Measurements from ENCODE around the gene PIP5KL1. TPM values are rescaled to one million over a fixed set of nuclear protein-coding genes. Genes with fewer than 3 reads are reported as not detected.

The PIP5KL1 gene
- total RNA-seq, 1 experiment from 2014 or later: 16.8 TPM

DNA sequence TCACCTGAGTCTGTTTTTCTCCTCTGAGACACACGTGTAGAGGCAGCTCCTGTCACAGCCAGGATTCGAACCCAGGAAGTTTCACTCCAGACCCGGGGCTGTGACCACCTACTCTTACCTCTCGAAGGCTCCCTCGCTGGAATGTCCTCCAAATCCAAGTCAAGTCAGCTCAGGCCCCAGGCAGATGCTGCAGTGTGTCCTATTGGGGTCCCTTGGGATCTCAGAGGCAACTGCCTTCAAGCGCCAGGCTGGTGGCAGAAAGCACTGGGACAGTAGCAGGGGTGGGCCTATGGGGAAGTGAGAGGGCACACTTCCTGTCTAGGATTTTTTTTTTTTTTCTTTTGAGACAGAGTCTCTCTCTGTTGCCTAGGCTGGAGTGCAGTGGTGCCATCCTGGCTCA lies 13.0 kb downstream of the PIP5KL1 start (continued):
- TF ChIP-seq, protein P1, sequence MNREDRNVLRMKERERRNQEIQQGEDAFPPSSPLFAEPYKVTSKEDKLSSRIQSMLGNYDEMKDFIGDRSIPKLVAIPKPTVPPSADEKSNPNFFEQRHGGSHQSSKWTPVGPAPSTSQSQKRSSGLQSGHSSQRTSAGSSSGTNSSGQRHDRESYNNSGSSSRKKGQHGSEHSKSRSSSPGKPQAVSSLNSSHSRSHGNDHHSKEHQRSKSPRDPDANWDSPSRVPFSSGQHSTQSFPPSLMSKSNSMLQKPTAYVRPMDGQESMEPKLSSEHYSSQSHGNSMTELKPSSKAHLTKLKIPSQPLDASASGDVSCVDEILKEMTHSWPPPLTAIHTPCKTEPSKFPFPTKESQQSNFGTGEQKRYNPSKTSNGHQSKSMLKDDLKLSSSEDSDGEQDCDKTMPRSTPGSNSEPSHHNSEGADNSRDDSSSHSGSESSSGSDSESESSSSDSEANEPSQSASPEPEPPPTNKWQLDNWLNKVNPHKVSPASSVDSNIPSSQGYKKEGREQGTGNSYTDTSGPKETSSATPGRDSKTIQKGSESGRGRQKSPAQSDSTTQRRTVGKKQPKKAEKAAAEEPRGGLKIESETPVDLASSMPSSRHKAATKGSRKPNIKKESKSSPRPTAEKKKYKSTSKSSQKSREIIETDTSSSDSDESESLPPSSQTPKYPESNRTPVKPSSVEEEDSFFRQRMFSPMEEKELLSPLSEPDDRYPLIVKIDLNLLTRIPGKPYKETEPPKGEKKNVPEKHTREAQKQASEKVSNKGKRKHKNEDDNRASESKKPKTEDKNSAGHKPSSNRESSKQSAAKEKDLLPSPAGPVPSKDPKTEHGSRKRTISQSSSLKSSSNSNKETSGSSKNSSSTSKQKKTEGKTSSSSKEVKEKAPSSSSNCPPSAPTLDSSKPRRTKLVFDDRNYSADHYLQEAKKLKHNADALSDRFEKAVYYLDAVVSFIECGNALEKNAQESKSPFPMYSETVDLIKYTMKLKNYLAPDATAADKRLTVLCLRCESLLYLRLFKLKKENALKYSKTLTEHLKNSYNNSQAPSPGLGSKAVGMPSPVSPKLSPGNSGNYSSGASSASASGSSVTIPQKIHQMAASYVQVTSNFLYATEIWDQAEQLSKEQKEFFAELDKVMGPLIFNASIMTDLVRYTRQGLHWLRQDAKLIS (CRISPR knock-in tag; IDR thresholded peaks at IDR 0.05; ENCODE audit: borderline replicate concordance): no peak
- TF ChIP-seq JUN (CRISPR knock-in tag; IDR thresholded peaks at IDR 0.05): no peak
- TF ChIP-seq ZNF423 (CRISPR knock-in tag; IDR thresholded peaks at IDR 0.05): no peak
- TF ChIP-seq NFATC4 (CRISPR knock-in tag; IDR thresholded peaks at IDR 0.05): no peak
- TF ChIP-seq, protein P2, sequence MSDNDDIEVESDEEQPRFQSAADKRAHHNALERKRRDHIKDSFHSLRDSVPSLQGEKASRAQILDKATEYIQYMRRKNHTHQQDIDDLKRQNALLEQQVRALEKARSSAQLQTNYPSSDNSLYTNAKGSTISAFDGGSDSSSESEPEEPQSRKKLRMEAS (CRISPR knock-in tag; IDR thresholded peaks at IDR 0.05): no peak
- TF ChIP-seq MXD4 (CRISPR knock-in tag; IDR thresholded peaks at IDR 0.05; ENCODE audit: borderline replicate concordance): no peak

DNA sequence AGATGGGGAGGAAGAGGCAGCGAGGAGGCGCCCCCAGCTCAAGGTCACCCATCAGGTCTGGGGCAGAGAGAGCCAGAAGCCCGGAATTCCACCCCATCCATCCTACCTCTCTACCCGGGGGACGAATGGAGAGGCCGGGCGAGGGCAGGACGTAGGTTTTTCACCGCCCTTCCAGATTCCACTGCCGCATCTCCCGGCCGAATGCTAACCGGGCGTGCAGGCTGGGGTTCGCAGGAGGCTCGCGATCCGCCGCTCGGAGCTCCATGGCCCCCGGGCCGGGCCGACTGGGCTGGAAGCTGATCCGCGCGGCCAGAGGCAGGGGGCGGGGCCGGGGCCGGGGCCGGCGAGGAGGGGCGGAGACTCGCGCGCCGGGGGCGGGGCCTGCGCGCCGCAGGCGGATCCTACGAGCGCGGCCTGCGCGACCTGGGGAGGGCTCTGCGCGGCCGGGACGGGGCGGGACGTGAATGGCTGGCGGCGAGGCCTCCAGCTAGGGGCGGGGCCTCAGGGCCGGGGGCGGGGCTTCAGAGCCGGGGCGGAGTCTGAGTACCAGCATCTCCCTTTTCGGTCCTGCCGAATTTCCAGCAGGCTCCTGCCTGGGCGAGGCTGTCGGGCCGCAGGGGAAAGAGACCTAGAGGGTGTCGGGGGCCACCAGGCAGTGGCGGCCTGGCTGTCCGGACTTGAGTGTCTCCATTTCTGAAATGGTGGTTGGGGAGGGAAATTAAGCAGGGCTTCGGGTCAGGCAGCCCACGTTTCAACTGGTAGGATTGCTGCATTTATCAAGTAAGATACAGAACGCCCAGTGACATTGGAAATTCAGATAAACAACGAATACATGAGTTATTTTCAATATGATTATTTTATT lies 13.6 kb downstream of the PIP5KL1 start, which contains the start of gene ST6GALNAC4:
Gene ST6GALNAC4 (minus strand): TSS at position 322 of the 862 bp plus-strand sequence. CDS start 622 bp downstream, outside the sequence.
- Mint-ChIP-seq H3K27ac (peak within 1 kb of the TSS; percentile 60; the same call in 1 of the 2 replicates), H3K36me3 (peaks cover under 1% of the 10 kb centered on the region; the same call in 1 of the 2 replicates), H3K9me3 (no peaks in the 10 kb centered on the region), H3K27me3 (ENCODE audit: low read depth) (peaks cover 7% of the 10 kb centered on the region), H3K4me1 (peaks cover 19% of the 10 kb centered on the region), H3K4me3 (peak within 1 kb of the TSS; percentile 74)
- peak; percentile 96 for DNase-seq (ENCODE audit: low spot score)
- peak; percentile 92 for ATAC-seq
- ChIA-PET CTCF (interaction anchor here (0.6 to 2.4 kb wide), 25 partner anchors 11 to 695 kb away, joined by 3 to 20 read pairs (median 5); partner anchors contain the start of genes CDK9, FPGS, PIP5KL1 and SH2D3C), POLR2A (interaction anchor here (0.6 to 2.1 kb wide), 9 partner anchors 17 to 758 kb away, joined by 3 to 8 read pairs (median 3); partner anchors contain the start of gene ST6GALNAC6)
- no peak for TF ChIP-seq RORB (CRISPR knock-in tag; IDR thresholded peaks at IDR 0.05)
- no peak for TF ChIP-seq ELF4 (CRISPR knock-in tag; IDR thresholded peaks at IDR 0.05; ENCODE audit: low read depth)
- TF ChIP-seq, protein P3, sequence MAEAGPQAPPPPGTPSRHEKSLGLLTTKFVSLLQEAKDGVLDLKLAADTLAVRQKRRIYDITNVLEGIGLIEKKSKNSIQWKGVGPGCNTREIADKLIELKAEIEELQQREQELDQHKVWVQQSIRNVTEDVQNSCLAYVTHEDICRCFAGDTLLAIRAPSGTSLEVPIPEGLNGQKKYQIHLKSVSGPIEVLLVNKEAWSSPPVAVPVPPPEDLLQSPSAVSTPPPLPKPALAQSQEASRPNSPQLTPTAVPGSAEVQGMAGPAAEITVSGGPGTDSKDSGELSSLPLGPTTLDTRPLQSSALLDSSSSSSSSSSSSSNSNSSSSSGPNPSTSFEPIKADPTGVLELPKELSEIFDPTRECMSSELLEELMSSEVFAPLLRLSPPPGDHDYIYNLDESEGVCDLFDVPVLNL (CRISPR knock-in tag; IDR thresholded peaks at IDR 0.05; ENCODE audit: borderline replicate concordance, low read depth): no peak
- TF ChIP-seq, protein P2 (CRISPR knock-in tag; IDR thresholded peaks at IDR 0.05): peak; percentile 10; the same call in 1 of the 2 replicates
- no peak for TF ChIP-seq PREB (CRISPR knock-in tag; IDR thresholded peaks at IDR 0.05; ENCODE audit: borderline replicate concordance)
- TF ChIP-seq KAT7 (CRISPR knock-in tag; IDR thresholded peaks at IDR 0.05; ENCODE audit: borderline replicate concordance): 0 out of 2 replicates have a peak, but pooled peaks have one; percentile 56
- no peak for TF ChIP-seq NR1H2 (CRISPR knock-in tag; IDR thresholded peaks at IDR 0.05)
- TF ChIP-seq, protein P4, sequence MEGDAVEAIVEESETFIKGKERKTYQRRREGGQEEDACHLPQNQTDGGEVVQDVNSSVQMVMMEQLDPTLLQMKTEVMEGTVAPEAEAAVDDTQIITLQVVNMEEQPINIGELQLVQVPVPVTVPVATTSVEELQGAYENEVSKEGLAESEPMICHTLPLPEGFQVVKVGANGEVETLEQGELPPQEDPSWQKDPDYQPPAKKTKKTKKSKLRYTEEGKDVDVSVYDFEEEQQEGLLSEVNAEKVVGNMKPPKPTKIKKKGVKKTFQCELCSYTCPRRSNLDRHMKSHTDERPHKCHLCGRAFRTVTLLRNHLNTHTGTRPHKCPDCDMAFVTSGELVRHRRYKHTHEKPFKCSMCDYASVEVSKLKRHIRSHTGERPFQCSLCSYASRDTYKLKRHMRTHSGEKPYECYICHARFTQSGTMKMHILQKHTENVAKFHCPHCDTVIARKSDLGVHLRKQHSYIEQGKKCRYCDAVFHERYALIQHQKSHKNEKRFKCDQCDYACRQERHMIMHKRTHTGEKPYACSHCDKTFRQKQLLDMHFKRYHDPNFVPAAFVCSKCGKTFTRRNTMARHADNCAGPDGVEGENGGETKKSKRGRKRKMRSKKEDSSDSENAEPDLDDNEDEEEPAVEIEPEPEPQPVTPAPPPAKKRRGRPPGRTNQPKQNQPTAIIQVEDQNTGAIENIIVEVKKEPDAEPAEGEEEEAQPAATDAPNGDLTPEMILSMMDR (IDR thresholded peaks at IDR 0.05): no peak
- TF ChIP-seq, protein P5, sequence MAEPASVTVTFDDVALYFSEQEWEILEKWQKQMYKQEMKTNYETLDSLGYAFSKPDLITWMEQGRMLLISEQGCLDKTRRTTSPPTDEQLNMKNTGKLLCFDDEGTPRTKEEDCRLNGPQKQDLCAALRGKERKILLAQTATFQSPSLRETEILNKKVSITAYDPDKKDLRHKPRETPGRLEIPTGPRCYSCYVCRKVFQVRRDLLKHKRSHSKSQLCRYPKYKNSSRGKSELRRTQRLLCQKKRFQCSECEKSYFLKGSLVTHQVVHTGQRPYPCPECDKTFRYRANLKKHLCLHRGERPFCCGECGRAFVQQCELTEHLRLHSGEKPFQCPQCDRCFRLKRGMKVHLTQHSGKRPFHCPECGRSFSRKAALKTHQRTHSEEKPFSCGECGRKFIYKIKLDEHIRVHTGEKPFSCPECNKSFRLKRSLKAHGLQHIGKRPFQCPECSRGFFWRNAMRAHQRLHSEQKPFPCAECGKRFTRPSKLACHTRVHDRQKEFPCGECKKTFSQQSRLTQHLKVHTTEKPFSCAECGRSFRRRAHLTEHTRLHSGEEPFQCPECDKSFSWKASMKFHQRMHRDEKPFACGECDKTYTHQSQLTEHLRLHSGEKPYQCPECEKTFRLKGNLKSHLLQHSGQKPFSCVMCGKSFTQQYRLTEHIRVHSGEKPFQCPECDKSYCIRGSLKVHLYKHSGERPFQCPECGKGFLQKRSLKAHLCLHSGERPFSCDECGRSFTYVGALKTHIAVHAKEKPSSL (CRISPR knock-in tag; conservative IDR thresholded peaks at IDR 0.05): no peak
- TF ChIP-seq ETV6 (CRISPR knock-in tag; IDR thresholded peaks at IDR 0.05): peak; percentile 26; the same call in 1 of the 2 replicates
- TF ChIP-seq E2F5 (CRISPR knock-in tag; IDR thresholded peaks at IDR 0.05): no peak
- no peak for TF ChIP-seq TEAD4 (CRISPR knock-in tag; IDR thresholded peaks at IDR 0.05)
- TF ChIP-seq ZNF671 (CRISPR knock-in tag; IDR thresholded peaks at IDR 0.05): no peak
- TF ChIP-seq ZNF281 (CRISPR knock-in tag; IDR thresholded peaks at IDR 0.05): no peak
